Dermis microvascular lymphatic vessel endothelial cell (primary cell): ENCODE measurements around the gene GAL3ST1. TPM values are rescaled to one million over a fixed set of nuclear protein-coding genes. Genes with fewer than 3 reads are reported as not detected.
A peak's percentile ranks its signal among the peaks of the same experiment; 100 is the strongest.
"Not testable (repeated sequence)": the region's sequence is repeated elsewhere in the genome, so short reads cannot be mapped to it uniquely, and the experiment has no call there.

ENCODE experiments used
- DNase-seq, 2 donors: peaks; one replicate each; pipeline versions ENCODE4 v3.0.0 to v3.0.0-alpha.2; 2010; ENCODE audit warnings: low read depth in 2 of 2
- total RNA-seq: library from RNA; depleted of rRNA; stranded (reverse); fragments of >200 nt; gene quantifications from 2 replicates; pipeline ENCODE4 v1.2.1, GENCODE V29; 2014

GAL3ST1 gene
- total RNA-seq = 0.13 TPM in 1 of 2 replicates, not detected in the other

- no peak for DNase-seq
These were observed at the start of gene GAL3ST1 for GRCh38 chr22:30574095-30574981. Gene GAL3ST1 (minus strand): TSS chr22:30574665. CDS start chr22:30557392, 17,273 bp downstream.

GRCh38 chr22:30619909-30620308 is 45.4 kb upstream of the GAL3ST1 start:
- DNase-seq = not testable (repeated sequence)

GRCh38 chr22:30617819-30618218 is 43.4 kb upstream of the GAL3ST1 start:
- no peak for DNase-seq

- DNase-seq = no peak
These were observed 41.1 kb upstream of the GAL3ST1 start for GRCh38 chr22:30615543-30615954.

- no peak for DNase-seq
These were observed 40.4 kb upstream of the GAL3ST1 start for GRCh38 chr22:30614879-30615278.

GRCh38 chr22:30614268-30614667 is 39.8 kb upstream of the GAL3ST1 start:
- DNase-seq = no peak

GRCh38 chr22:30612789-30613188 is 38.3 kb upstream of the GAL3ST1 start:
- DNase-seq = no peak

- DNase-seq = no peak
These were observed 36.7 kb upstream of the GAL3ST1 start for GRCh38 chr22:30611197-30611596.

- DNase-seq = no peak
These were observed 35.8 kb upstream of the GAL3ST1 start for GRCh38 chr22:30610299-30610698.

- DNase-seq = peak in 1 of 2 donors; percentile 79
These were observed 35.1 kb upstream of the GAL3ST1 start for GRCh38 chr22:30609260-30610185.

GRCh38 chr22:30607939-30608338 is 33.5 kb upstream of the GAL3ST1 start:
- no peak for DNase-seq

- no peak for DNase-seq
These were observed 33.0 kb upstream of the GAL3ST1 start for GRCh38 chr22:30607300-30607930.

GRCh38 chr22:30606455-30607299 is 32.2 kb upstream of the GAL3ST1 start, which contains the start of gene TCN2:
Gene TCN2 (plus strand): TSS chr22:30607174. CDS start chr22:30607332, 158 bp downstream.
- peak; percentile 31 to 82 for DNase-seq

- peak in 1 of 2 donors; percentile 54 for DNase-seq
These were observed 31.1 kb upstream of the GAL3ST1 start for GRCh38 chr22:30605449-30606110.

- no peak for DNase-seq
These were observed 30.3 kb upstream of the GAL3ST1 start for GRCh38 chr22:30604723-30605122.

GRCh38 chr22:30603801-30604200 is 29.3 kb upstream of the GAL3ST1 start:
- no peak for DNase-seq

GRCh38 chr22:30602049-30602448 is 27.6 kb upstream of the GAL3ST1 start:
- DNase-seq = peak in 1 of 2 donors; percentile 47

GRCh38 chr22:30601464-30601863 is 27.0 kb upstream of the GAL3ST1 start:
- DNase-seq = no peak

- no peak for DNase-seq
These were observed 26.5 kb upstream of the GAL3ST1 start for GRCh38 chr22:30600921-30601320.

- DNase-seq = no peak
These were observed 24.5 kb upstream of the GAL3ST1 start for GRCh38 chr22:30598986-30599385.
